Astrocyte (in vitro differentiated cells and primary cell): ENCODE results near the gene SPRED1.

Source experiments
- CTCF ChIP-seq: IDR thresholded peaks from 2 replicates; pipeline ENCODE4 v1.5.1; 2011; ENCODE audit warnings: low read depth, mild to moderate bottlenecking, inconsistent platforms, low read length, moderate library complexity; ENCODE audit not compliant: insufficient read depth
- EZH2 ChIP-seq: IDR thresholded peaks from 2 replicates; pipeline ENCODE4 v1.6.1; 2012; ENCODE audit warnings: mild to moderate bottlenecking, low read length, inconsistent platforms; ENCODE audit not compliant: insufficient read depth

- TF ChIP-seq CTCF (no peak), EZH2 (no peak)
Observed at GRCh38 chr15:38257676-38258075, 5.0 kb downstream of the SPRED1 start.
